ENCODE measurements around the gene PRR5. TPM values are rescaled to one million over a fixed set of nuclear protein-coding genes. Genes with fewer than 3 reads are reported as not detected.
A peak's percentile ranks its signal among the peaks of the same experiment; 100 is the strongest.

The PRR5 gene
- total RNA-seq, 2 donors from 2014 or later: 12.5 to 20.4 TPM

GRCh38 chr22:44702479-44703198, 635 bp downstream of the PRR5 start:
- ATAC-seq (peak; percentile 51), DNase-seq (peak; percentile 23 to 55 (median 48))
- 0 to 1% methylated on average over 5 to 60 of the region's 60 CpGs for WGBS, 2 donors
- H3K27ac ChIP-seq: peak overlapping the region in 3 of 4 donors; percentile 51 to 73 (median 70)
- peak overlapping the region; percentile 52 to 67 for H3K4me3 ChIP-seq
- no peaks in the 10 kb centered on the region for H3K36me3 ChIP-seq (replicated peaks in 1 of 2; ENCODE audit: insufficient read depth in 1 of 2, low read depth in 2 of 2)
- no peaks in the 10 kb centered on the region for H3K27me3 ChIP-seq
- H3K4me1 ChIP-seq: peaks cover 22% of the 10 kb centered on the region
- intact Hi-C loops (cut with DNase I): no loop called here
- no peaks in the 10 kb centered on the region for H3K9me3 ChIP-seq
- TF ChIP-seq, protein P1, sequence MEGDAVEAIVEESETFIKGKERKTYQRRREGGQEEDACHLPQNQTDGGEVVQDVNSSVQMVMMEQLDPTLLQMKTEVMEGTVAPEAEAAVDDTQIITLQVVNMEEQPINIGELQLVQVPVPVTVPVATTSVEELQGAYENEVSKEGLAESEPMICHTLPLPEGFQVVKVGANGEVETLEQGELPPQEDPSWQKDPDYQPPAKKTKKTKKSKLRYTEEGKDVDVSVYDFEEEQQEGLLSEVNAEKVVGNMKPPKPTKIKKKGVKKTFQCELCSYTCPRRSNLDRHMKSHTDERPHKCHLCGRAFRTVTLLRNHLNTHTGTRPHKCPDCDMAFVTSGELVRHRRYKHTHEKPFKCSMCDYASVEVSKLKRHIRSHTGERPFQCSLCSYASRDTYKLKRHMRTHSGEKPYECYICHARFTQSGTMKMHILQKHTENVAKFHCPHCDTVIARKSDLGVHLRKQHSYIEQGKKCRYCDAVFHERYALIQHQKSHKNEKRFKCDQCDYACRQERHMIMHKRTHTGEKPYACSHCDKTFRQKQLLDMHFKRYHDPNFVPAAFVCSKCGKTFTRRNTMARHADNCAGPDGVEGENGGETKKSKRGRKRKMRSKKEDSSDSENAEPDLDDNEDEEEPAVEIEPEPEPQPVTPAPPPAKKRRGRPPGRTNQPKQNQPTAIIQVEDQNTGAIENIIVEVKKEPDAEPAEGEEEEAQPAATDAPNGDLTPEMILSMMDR (IDR thresholded peaks at IDR 0.05): no peak
- no peak for TF ChIP-seq POLR2A (IDR thresholded peaks at IDR 0.05)

GRCh38 chr22:44703255-44703870, 1.4 kb downstream of the PRR5 start:
- WGBS, 2 donors: 29 to 41% methylated on average over 15 to 23 of the region's 23 CpGs

DNA sequence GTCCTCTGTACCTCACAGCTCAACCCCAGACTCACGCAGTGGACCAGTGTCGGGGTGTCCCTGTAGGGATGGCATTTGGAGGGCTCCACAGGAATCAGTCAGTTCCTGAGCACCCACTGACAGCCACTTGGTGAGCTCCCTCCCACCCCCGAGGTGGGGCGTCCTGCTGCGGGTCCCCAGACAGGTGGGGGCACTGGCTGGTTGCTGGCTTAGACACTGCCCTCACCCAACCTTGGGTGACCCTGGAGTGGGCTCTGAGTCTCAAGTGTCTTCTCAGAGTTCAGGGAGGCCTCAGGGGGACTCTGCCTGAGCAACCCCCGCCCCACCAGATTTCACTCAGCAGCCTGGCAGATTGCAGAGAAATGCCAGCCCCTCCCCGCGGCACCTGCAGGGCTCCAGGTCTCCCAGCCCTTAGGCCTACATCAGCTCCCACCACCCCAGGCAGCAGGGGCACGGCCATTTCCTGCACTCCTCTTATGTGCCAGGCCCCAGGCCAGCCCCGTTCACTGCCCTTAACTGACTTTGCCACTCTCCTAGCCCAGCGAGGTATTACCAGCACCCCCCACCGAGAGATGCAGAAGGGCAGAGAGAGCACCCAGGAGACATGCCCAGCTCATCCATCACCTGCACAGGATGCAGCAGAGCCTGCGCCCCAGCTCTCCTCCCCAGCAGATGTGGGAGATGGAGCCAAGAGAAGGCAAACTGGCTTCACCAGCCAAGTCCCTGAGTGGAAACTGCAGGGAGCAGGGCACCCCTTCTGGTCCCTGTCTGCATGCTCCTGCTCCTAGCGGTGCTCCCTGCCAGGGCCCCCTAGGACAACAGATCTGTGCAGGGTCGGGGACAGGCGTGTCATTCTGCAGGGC, 2.4 kb downstream of the PRR5 start:
- ATAC-seq (no peak), DNase-seq (no peak)

More at GRCh38 chr22:44703255-44703870, 1.4 kb downstream of the PRR5 start:
- TF ChIP-seq, protein P1 (IDR thresholded peaks at IDR 0.05): no peak
- TF ChIP-seq POLR2A (IDR thresholded peaks at IDR 0.05): no peak
- Histone ChIP-seq H3K9me3 (no peaks in the 10 kb centered on the region), H3K27me3 (no peaks in the 10 kb centered on the region), H3K4me1 (peaks cover 22% of the 10 kb centered on the region), H3K4me3 (peak overlapping the region in 1 of 2 donors; percentile 52), H3K27ac (no peak overlapping the region), H3K36me3 (replicated peaks in 1 of 2; ENCODE audit: insufficient read depth in 1 of 2, low read depth in 2 of 2) (no peaks in the 10 kb centered on the region)
- intact Hi-C loops (cut with DNase I): no loop called here
- no peak for DNase-seq
- ATAC-seq: no peak

GRCh38 chr22:44705022-44705297, 3.0 kb downstream of the PRR5 start:
- no peak overlapping the region for H3K4me3 ChIP-seq
- no peaks in the 10 kb centered on the region for H3K36me3 ChIP-seq (replicated peaks in 1 of 2; ENCODE audit: insufficient read depth in 1 of 2, low read depth in 2 of 2)
- no peak for TF ChIP-seq POLR2A (IDR thresholded peaks at IDR 0.05)
- TF ChIP-seq, protein P1 (IDR thresholded peaks at IDR 0.05): no peak
- no peak overlapping the region for H3K27ac ChIP-seq
- intact Hi-C loops (cut with DNase I): no loop called here
- DNase-seq: no peak
- H3K4me1 ChIP-seq: peaks cover 22% of the 10 kb centered on the region
- 93 to 96% methylated on average over 3 to 4 of the region's 4 CpGs for WGBS, 2 donors
- no peaks in the 10 kb centered on the region for H3K9me3 ChIP-seq
- ATAC-seq: no peak
- H3K27me3 ChIP-seq: no peaks in the 10 kb centered on the region

More for the DNA sequence above, 2.4 kb downstream of the PRR5 start:
- no peak overlapping the region for H3K27ac ChIP-seq
- H3K4me1 ChIP-seq: peaks cover 22% of the 10 kb centered on the region
- no peak overlapping the region for H3K4me3 ChIP-seq
- intact Hi-C loops (cut with DNase I): no loop called here
- H3K9me3 ChIP-seq: no peaks in the 10 kb centered on the region
- H3K27me3 ChIP-seq: no peaks in the 10 kb centered on the region
- H3K36me3 ChIP-seq (replicated peaks in 1 of 2; ENCODE audit: insufficient read depth in 1 of 2, low read depth in 2 of 2): no peaks in the 10 kb centered on the region
- WGBS, 2 donors: 90 to 91% methylated on average over 6 to 16 of the region's 16 CpGs
- TF ChIP-seq POLR2A (IDR thresholded peaks at IDR 0.05): no peak
- TF ChIP-seq, protein P1 (IDR thresholded peaks at IDR 0.05): no peak

Measured in body of pancreas (tissue), 4 donors.